DMS153 treated with DMSO at 0.1 percent for 48 hours (cell line): ENCODE results near the gene DPYD.
A peak's percentile ranks its signal among the peaks of the same experiment; 100 is the strongest.

ENCODE experiments used
- DNase-seq: peaks from one replicate; lab custom pipeline; 2025; ENCODE audit not compliant: unreplicated experiment; lab: John Stamatoyannopoulos, UW

The DPYD gene

DNA sequence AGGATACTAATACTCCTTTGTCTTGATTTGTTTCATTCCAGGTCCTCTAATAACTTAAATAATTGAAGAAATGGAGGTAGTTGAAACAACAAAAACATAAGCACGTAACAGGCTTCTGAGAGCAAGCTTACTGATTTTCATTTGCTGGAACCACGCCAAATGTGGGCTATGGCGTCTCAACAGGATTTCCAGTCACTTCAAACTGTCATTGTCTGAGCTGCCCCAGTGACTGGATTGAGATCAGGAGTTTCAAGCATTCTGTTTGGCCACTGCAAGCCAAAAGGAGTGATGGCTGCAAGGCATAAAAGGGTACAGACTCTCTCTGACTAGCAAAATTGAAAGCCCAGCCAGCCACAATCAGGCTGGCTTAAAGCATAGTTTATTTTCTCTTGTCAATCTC is 289.9 kb downstream of the DPYD start:
- peak; percentile 57 for DNase-seq

DNA sequence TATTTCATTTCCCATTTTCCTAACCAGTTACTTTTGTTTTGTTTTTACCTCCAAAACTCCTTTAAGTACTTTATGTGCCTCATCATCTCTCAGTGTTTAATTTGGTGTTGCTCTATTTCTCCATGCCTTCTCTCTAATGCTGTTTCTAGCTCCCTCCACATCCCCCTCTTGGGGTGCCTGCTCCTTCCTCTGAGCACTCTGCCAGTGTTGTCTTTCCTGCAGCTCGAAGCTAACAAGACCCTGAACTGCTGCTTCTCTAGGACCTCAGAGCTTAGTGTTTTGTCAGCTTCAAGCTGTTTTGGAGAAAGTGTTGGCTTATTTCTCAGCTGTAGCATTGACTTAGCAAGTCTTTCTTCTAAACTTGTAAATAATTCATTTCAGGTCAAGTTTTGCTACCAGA is 290.6 kb downstream of the DPYD start:
- DNase-seq: no peak

DNA sequence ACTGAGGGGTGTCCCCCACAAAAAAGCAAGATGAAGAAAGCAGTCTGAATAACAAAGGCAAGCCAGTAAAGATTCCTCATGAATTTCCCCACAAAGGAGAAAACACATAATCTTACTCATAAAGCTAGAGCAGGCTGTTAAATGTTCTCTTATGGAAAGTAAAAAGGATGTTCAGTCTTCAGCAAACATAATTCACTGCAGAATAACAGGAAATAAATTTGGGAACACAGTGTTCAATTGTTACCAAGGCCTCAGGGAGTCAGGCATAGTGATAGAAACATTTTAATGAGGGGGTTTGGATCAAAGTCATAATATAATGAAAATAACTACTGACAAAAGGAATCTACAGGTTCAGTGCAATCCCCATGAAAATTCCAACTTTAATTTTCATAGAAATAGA is 297.6 kb downstream of the DPYD start:
- DNase-seq: no peak

DNA sequence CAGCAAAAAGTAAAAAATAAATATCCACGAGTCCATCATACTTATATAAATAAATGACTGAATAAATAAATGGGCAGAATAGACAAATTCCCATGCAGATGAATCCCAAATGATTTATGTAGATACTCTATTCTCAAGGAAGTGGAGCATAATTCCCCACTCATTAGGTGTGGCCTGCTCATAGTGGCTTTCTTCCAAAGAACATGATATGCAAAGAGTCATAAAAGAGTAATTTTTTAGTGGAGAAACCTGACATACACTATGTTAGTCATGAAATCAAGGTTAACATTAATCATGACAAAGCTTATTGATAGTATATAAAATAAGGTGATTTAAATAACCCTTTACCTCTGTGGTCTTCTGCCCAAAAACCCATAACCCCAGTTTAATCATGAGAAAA is 298.9 kb downstream of the DPYD start:
- DNase-seq: no peak

DNA sequence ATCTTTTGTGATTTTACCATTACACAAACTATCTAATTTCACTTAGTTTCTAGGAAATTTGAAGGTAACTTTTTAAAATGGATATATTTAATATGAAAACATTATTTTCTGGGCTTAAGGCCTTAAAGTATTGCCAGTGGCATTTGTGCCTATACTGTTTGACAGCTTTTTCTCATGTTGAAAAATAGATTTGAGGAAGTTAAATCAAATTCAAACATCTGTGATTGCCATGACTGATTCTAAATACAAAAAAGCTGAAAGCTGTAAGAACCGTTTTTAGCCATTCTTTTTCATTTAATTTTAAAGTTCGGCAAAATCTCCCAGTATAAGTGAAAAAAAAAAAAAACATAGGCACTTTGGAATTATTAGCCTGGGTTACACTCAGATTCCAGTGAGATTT is 301.1 kb downstream of the DPYD start:
- no peak for DNase-seq

DNA sequence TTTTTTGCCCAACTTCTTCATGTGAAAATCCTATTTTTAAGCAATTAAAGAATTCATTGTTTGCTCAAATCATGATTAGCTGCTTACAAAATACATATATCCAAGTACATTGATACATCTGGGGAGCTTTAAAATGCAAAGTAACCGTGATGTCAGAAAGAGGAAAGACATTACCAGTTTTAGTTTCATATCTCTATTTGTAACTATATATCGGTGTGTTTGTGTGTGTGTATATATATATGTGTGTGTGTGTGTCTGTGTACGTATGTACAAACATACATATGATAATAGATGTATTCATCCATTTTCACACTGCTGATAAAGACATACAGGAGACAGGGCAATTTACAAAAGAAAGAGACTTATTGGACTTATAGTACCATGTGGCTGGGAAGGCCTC is 310.1 kb downstream of the DPYD start:
- DNase-seq: no peak

DNA sequence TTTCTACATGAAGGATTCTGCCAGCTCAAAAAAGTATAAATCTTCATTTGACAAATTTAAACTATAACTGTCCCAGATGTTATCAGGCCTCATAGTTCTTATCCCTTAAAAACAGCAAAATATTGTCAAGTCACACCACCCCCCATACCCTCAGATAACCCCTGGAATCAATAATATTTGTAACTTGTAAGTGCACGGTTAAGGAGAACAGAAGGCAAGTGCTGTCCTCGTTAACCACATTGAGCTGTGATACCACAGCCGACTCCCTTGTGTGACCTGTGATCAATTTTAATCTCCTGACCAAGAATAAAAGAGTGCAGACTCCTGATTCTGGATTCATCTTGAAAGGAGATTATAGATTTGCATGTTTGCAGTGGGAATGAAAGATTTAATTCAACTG is 310.7 kb downstream of the DPYD start:
- DNase-seq: no peak

DNA sequence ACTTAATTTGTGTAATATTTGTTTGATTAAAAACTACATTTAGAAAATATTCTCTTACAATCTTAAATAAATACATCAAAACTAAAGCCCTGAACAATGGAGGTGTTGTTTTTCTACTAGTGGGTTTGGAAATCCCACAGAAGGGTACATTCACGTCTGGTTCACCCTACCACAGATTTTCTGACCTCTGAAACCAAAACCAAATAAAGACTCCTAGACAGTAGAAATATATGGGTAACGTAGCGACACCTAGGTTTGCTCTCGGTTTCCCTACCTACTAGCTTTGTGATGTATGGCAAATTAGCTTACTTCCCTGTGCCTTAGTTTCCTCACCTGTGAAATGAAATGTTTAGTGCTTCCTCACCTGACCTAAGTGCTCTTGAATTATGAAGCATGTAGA is 312.6 kb downstream of the DPYD start:
- DNase-seq: no peak

DNA sequence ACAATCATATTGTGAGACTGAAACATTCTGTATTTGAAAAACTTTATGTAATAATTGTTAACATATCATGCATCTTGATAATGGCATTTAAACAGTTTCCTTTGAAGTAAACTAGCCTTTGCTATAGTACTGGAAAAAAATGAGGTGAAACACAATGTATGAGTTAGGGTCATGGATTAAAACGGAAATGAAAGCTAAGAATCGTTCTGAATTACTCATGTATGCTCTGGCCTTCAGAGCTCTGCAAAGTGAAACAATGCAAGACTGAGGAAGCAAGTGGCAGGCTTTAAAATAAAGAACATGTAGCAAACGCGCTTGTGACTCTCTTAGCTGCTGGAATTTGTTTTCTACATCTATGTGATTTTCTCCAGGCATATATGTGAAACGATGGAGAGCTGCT is 317.1 kb downstream of the DPYD start:
- no peak for DNase-seq

DNA sequence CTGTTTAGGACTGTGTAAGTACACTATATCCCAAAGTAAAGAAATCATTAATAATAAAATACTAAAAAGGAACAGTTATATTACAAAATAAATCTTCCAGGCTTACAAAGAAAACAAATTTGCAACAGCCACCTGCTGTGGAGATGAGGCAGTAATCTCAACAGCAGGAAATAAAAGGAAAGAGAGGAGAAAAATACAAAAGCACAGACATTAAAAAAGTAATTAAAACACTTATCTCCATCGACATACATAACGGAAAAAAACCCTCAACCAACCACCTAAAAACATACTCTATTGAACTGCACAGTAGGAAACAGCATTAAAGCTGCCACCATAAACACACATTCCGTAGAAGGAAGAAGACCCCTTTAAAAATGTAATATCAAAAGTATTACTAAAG is 317.6 kb downstream of the DPYD start:
- DNase-seq: no peak

DNA sequence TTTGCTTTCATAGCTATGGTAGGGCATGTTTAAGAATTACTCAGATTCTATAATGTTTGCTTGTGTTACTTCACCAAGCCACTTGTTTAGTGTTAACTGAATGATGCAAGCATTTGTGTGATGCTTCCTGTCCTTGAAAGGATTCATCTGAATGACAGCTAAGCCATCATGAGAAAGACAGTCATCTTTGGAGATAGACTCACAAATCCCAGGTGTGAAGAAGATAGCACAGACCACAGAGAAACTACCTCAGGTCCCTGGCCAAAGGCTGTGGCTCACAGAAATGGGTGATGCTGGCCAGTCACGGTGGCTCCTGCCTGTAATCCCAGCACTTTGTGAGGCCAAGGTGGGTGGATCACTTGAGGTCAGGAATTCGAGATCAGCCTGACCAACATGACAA is 321.4 kb downstream of the DPYD start:
- no peak for DNase-seq

DNA sequence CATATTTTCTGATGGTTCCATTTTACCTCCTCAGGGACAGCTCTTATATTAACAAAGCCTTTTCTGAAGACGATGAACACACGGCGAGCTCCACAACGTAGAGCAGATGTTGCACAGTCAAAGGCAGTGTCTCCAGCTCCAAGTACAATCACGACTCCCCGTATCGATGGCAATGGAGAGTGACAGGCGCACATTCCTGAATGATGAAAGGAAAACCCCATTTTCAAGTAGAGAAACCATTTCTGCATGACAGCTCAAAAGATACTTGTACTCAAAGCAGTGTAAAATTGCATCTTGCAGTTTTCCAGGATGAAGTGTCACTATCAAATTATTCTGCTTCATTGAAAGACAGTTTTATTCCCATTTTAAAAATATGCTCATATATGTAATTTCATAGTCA is 327.6 kb downstream of the DPYD start:
- DNase-seq: no peak

DNA sequence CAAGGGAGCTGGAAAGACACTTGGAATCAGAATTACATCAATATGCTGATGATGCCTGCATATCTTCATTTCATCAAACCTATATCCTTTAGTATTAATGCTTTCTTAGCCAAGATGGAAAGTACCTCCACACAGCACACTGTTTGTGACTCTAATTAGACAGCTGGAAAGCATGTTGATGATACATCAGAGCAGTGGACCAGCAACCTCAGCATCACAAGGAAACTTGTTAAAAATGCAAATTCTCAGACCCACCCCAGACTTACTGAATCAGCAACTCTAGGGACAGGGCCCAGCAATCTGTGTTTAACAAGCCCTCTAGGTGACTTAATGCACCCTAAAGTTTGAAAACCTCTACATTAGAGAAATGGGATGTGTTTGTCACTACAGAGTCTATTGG is 332.1 kb downstream of the DPYD start:
- DNase-seq: no peak

DNA sequence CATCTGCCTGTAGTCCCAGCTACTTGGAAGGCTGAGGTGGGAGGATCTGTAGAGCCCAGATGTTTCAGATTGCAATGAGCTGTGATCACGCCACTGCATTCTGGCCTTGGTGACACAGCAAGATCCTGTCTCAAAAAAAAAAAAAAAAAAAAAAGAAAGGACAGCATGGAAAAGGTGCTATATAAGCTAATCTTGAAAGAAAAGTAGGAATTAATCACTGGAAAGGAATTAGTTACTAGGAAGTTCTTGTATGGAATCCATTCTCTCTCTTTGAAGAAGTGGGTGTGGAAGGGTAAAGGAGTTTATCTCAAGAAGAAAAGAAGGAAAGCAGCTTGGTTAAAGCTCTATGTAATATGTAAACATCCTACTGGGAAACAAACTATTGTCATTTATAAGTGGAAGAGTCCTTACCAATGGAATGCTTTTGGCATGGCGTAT is 339.2 kb downstream of the DPYD start:
- DNase-seq: no peak

DNA sequence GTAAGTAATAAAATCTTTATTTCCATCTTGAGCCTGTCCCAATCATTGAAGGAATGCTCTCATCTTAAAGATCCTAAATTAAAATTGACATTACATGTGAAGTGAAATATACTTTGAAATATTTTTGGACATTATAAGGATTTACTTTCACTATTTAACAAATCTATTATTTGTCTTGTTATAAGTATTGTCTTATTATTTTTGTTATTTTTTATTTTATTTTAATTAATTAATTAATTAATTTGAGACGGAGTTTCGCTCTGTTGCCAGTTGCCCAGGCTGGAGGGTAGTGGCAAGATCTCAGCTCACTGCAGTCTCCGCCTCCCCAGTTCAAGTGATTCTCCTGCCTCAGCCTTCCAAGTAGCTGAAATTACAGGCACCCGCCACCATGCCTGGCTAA is 343.2 kb downstream of the DPYD start:
- no peak for DNase-seq

DNA sequence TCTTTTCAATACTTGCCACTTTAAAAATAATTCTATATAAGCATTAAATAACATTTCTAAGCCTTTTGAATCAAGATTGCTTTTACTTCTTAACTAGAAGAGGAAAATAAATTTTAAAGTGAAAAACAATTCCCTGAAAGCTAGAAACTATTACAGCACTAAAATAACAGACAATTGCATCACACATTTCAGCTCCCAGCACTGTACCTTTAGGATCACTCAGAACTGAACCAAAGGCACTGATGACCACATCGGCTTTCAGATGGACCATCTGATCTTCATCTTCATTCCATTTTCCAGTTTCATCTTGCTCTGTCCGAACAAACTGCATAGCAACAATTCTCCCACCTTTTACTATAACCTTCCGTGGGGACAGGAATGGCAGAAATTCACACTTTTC is 347.3 kb downstream of the DPYD start:
- no peak for DNase-seq

DNA sequence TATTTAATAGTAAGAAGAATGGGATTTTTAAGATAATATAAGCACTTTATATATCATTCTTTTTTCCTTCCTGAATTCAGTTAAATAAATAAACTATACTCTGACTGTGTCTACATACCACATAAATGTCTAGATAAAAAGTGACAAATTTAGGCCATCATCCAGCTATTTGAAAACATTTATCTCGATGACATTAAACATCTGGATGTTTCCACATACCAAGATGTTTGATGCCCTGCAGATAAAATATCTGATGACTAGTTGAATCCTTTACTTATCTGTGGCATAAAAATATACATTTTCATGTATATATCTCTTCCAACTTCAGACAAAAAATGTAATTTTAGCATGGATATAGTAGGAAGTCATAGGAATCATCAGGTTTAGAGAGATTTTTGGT is 348.3 kb downstream of the DPYD start:
- DNase-seq: no peak

DNA sequence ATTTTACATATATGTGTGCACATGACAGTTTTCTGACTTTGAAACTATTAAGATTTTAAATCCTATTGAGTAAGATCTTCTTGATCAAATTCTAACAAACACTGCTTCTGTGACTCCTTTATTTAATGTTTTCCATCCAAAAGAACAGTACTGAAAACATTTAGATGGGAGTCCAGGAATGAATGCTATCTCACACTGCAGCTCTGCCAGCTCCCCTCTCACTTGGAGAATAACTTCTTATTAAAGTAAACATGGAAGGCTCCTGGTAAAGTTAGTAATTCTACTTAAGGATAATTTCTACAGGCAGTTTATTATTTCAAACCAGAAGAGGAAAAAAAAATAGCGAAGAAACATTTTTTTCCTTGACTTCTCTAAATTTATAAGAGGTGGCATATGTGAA is 349.1 kb downstream of the DPYD start:
- no peak for DNase-seq

DNA sequence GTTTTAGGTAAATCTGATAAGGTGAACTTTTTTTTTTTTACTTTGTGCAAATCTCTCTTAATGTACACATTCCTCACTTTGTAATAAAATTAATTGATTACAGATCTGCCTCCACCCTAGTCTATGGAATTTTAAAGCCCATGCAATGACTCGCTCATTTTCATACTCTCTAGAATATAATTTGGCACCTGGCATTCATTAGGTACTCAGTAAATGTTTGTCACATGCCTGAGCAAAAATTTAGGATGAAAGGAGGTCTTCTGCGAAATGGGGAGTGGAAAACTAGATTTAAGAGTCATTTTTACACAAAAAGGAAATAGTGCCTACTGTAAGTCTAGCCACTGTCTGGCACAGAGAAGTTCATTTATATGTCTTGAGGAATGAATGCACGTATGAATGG is 350.1 kb downstream of the DPYD start:
- no peak for DNase-seq

DNA sequence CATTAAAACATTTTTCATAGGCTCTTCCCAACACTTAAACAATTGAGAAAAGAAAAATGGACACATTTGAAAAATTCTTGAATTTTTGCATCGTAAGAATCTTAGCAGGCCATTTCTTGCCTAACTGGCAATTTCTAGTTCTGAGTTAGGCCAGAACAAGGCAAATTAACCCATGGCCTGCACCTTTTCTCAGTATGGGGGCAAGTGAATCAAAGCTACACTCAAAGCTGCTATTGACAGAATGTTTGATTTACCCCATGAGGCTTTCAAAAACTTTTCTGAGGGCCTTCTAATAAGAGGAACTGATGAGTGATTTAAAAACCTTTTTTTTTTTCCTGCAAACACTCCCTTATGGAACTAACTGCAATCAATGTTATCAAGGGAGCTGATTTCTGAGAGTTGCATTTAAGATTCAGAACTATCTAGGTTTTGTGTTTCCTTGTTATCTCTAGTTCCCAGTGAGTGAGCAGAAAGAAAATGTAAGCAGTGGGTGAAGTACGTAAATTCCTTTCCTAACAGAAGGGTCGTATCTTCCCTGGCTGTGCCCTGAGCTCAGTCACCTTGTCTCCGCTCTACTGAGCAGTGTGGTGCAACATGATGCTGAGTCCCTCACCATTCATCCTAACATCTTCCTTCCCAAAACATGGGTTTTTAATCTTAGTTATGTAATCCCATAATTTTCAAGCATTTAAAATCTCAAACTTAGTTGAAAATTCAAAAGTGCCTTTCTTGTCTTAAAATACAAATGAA is 353.7 kb downstream of the DPYD start:
- DNase-seq: no peak

DNA sequence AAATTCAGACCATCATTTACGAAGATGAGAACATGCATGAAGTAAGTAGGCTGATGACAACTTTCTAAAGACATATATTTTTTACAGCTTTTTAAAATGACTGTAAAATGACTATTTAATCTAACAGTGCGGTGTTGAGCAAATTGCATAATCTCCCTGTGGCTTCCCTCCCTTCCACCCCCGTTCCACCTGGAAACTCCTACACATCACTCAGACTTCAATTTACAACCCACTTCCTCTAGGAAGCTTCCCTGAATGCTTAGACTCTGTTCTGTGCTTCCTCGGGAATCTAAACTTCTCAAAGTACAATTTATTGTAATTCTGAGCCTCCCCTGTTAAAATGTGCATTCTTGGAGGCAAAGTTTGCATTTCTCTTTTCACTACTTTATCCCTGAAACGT is 354.9 kb downstream of the DPYD start:
- DNase-seq: no peak

DNA sequence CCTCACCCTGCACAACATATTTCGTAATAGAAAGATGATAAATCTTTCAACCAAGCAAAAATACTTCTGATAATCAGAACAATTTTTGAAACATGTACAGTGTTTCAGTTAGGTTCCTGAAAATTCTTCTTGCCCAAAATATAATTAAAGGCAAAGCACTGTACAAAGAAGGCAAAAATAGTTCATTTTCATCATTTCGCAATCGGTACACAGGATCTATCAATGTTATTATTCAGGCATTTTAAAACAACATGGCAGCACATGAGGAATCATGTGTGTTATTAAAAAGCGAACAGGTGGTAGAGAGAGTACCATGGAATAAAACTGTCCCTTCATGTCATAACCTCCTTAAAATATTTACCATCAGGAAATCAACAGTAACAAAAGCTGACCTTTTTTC is 356.9 kb downstream of the DPYD start:
- no peak for DNase-seq

DNA sequence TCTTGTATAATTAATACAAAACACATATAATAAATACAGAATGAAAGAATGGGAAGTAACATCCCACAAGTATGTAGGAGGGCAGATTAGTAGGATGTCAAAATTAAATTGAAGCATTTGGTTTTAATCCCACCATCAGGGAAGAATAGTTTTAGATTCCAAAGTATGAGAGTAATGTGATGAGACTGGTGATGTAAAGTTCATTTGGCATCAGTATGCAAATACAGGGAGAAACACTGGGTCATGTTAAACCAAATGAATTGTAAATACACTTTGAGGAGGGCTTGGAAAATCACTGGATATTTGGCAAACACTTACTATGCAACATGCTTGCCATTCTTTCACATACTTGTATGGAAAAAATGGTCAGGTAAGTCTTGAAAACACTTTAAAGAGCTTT is 358.8 kb downstream of the DPYD start:
- no peak for DNase-seq

DNA sequence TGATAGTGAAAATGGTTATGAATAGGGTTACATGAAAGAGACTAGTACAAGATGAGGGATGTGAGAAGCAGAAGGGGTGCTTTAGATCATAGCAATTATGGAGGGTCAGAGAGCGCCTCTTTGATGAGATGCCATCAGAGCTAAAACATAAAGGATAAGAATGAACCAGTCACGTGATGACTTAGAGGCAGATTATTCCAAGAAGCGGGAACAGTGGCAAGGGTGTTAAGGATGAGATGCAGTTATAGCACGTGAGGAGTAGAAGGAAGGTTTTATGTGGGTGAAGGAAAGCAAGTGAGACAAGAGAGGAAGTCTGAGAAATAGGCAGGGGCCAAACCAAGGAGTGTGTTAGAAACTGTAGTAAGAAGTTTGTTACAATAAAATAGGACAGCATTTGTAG is 360.1 kb downstream of the DPYD start:
- DNase-seq: no peak
